GM12874 (cell line): ENCODE data around the gene PCDH18.

Experiments used
- TF ChIP-seq, protein P1 (sequence below): IDR thresholded peaks from 2 replicates; pipeline ENCODE4 v1.5.1; 2011; ENCODE audit warnings: low read depth, mild to moderate bottlenecking, control low read depth, low read length, moderate library complexity; ENCODE audit not compliant: insufficient read depth

The PCDH18 gene

DNA sequence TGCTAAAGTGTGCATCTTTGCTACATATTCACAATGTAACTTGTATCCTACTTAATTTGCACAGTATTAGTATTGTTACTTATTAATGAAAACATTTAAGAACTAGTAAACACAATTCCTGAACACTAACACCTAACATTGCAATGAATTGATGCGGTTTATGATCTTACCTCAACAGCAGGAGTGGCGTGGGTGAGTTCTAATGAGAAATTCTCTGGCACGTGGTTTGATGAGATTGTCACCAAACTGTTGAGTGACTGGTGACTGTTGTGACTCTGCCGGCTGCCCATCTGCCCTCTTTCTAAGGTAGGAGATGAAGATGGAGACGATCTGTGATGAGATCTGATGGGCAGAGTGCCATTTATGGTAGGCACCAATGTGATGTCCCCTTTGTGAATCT lies 2.9 kb downstream of the PCDH18 start:
- TF ChIP-seq, protein P1, sequence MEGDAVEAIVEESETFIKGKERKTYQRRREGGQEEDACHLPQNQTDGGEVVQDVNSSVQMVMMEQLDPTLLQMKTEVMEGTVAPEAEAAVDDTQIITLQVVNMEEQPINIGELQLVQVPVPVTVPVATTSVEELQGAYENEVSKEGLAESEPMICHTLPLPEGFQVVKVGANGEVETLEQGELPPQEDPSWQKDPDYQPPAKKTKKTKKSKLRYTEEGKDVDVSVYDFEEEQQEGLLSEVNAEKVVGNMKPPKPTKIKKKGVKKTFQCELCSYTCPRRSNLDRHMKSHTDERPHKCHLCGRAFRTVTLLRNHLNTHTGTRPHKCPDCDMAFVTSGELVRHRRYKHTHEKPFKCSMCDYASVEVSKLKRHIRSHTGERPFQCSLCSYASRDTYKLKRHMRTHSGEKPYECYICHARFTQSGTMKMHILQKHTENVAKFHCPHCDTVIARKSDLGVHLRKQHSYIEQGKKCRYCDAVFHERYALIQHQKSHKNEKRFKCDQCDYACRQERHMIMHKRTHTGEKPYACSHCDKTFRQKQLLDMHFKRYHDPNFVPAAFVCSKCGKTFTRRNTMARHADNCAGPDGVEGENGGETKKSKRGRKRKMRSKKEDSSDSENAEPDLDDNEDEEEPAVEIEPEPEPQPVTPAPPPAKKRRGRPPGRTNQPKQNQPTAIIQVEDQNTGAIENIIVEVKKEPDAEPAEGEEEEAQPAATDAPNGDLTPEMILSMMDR: no peak

- TF ChIP-seq, protein P1: no peak
These were observed 3.6 kb downstream of the PCDH18 start for GRCh38 chr4:137528673-137529072.

DNA sequence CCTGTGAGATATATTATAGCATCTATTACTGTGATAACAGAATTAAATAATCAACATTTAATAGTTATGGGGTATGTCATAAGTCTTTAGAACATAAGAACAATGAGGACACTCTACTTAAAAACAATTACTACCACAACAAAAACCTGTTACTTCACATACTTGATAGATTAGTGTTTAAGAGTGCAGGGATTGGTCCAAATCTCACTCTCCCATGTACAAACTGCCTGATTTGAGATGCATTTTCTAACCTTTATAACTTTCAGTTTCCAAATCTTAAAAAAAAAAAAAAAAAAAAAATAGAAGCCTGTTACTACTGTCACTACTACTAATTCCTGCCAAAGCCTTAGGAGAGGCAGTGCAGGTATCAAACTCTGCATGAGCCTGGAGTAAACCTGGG lies 5.6 kb downstream of the PCDH18 start:
- TF ChIP-seq, protein P1: no peak

DNA sequence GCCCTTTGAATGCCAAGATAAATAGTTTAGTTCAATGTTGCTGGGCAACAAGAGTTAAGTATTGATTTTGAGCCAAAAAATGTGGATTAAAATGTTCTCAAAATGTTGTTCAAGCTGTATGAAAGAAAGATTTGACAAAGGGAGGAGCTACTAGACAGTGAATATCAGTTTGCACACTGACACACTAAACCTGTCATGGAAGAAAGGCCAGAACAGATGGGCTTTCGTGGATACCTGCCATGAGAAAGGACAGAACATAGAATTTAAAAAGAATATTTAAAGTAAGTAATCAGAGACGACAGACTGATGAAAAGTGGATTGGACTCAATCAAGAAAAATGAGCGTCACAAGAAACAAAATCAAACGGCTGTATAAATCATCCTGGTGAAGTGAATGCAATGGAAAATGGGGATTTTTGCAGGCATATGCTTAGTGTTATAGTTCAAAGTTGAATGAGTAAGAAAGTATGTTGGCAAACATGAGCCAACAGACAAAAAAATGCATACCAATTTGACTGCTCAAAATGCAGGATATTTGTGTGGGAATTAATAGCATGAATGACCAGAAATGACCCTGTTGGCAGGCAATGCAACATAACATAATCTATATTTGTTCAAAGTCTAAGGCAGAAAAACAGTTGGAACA lies 7.4 kb downstream of the PCDH18 start:
- TF ChIP-seq, protein P1: no peak

DNA sequence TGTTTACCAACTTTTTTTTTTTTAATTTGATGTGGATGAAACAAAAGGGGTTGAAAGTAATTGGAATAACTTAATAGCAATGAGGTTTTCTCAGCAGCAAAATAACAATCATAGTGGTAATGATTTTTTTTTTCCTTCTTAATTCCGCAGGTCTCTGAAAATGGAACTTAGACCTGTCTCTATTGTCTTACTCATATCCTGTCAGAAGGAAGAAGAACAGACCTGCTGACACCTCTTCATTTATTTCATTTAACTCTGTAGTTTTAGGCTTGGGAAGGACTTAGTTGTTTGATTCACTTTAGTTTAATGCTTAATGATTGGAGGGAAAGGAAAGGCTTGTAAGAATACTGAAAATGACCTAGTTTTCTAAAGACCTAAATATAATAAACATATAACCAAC lies 9.0 kb downstream of the PCDH18 start:
- TF ChIP-seq, protein P1: no peak

GRCh38 chr4:137521053-137521452 lies 11.2 kb downstream of the PCDH18 start:
- TF ChIP-seq, protein P1: no peak

DNA sequence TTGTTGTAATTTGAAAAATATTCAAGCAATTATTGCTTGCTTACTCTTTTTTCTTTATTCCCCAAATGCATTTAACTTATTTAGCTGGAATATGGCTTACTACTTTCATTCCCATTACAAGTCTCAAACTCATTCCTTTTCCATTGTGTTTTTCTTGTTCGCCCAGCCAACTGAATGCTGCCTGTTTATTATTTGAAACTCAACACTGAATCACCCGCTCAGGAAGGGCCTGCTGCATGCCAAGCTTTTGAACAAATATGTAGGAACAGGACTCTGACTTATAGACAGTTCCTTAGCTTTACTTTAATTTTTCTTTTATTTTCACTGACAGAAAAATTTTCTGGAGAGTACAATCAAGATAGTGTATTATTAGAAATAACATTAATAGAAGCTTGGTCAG lies 12.9 kb downstream of the PCDH18 start:
- TF ChIP-seq, protein P1: no peak
